ENCODE data around the gene CCDC134.

CCDC134 gene

DNA sequence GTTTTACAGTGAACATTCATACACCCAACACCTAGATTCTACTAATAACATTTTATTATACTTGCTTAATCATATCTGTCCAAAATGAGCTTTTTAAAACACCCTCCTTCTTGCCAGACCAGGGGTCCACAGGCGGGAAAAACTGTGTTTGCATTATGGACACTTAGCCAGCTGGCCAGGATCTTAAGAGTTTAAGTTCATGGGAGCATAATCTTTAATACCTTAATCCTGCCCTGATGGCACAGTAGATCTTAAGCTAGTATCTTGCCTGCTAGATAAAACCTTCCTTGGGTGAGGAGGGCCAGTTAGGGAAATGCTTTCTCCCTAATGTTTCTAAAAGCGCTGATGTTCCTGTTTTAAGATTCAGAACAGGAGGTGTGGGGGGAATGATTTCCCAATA lies 13.1 kb upstream of the CCDC134 start:
- no peak for TF ChIP-seq ZFX (IDR thresholded peaks at IDR 0.05; ENCODE audit: borderline replicate concordance)
- TF ChIP-seq, protein P1, sequence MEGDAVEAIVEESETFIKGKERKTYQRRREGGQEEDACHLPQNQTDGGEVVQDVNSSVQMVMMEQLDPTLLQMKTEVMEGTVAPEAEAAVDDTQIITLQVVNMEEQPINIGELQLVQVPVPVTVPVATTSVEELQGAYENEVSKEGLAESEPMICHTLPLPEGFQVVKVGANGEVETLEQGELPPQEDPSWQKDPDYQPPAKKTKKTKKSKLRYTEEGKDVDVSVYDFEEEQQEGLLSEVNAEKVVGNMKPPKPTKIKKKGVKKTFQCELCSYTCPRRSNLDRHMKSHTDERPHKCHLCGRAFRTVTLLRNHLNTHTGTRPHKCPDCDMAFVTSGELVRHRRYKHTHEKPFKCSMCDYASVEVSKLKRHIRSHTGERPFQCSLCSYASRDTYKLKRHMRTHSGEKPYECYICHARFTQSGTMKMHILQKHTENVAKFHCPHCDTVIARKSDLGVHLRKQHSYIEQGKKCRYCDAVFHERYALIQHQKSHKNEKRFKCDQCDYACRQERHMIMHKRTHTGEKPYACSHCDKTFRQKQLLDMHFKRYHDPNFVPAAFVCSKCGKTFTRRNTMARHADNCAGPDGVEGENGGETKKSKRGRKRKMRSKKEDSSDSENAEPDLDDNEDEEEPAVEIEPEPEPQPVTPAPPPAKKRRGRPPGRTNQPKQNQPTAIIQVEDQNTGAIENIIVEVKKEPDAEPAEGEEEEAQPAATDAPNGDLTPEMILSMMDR (IDR thresholded peaks at IDR 0.05), result no peak
- H3K27ac ChIP-seq, result no peak overlapping the region

DNA sequence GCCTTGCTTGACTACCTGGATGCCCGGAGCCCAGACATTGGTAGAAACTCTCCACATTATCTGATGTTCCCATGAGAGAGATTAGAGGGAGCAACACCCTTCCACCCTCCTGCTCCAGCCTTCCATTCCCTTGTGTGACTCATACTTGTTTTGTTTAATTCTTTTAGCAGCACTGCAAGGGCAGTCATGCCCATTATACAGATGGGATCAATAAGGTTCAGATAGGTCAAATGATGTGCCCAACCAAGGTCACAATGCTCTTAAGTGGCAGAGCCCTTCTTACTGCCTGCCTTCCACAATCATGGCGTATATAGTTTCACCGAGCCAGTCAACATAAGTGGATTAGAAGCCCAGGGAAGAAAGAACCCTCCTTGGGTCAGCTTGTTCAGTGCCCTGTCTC lies 6.6 kb upstream of the CCDC134 start:
- no peak overlapping the region for H3K27ac ChIP-seq
- no peak for TF ChIP-seq ZFX (IDR thresholded peaks at IDR 0.05; ENCODE audit: borderline replicate concordance)
- TF ChIP-seq, protein P1 (IDR thresholded peaks at IDR 0.05), result no peak

GRCh38 chr22:41798736-41799135 lies 1.7 kb upstream of the CCDC134 start:
- TF ChIP-seq, protein P1 (IDR thresholded peaks at IDR 0.05), result no peak
- TF ChIP-seq ZFX (IDR thresholded peaks at IDR 0.05; ENCODE audit: borderline replicate concordance), result no peak
- H3K27ac ChIP-seq, result no peak overlapping the region

- H3K27ac ChIP-seq, result peak overlapping the region; percentile 85
- no peak for TF ChIP-seq ZFX (IDR thresholded peaks at IDR 0.05; ENCODE audit: borderline replicate concordance)
- TF ChIP-seq, protein P1 (IDR thresholded peaks at IDR 0.05), result no peak
Observed at GRCh38 chr22:41799486-41800347, 762 bp upstream of the CCDC134 start.

DNA sequence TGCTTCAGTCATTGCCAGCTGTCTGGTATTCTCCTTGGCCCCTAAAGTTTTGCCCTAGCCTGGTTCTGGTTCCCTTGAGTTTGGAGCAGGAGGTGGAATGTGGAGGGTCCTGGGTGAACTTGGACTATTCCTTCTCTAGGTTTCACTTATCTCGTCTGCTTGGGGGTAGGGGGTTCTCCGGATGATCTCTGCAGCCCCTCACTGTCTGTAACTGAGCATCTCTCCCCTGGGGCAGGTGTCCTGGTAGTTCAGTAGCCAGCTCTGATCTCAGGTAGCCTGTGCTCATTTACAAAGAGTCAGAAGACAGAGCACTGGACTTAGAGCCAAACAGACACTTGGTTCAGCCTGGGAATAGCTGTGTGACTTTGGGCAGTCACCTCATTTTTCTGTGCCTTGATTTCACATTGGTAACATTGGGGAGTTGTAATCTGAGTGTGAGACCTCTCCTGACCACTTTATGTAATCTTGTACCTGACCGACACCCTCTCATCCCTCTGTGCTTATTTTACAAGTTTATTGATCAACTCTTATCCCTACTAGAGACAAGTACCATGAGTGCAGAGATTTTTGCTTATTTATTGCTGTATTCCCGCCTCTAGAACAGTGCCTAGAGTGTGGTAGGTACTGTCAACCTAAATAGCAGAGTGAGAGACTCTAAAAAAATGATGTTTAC lies 804 bp downstream of the CCDC134 start:
- peak overlapping the region; percentile 85 for H3K27ac ChIP-seq
- TF ChIP-seq ZFX (IDR thresholded peaks at IDR 0.05; ENCODE audit: borderline replicate concordance), result no peak

DNA sequence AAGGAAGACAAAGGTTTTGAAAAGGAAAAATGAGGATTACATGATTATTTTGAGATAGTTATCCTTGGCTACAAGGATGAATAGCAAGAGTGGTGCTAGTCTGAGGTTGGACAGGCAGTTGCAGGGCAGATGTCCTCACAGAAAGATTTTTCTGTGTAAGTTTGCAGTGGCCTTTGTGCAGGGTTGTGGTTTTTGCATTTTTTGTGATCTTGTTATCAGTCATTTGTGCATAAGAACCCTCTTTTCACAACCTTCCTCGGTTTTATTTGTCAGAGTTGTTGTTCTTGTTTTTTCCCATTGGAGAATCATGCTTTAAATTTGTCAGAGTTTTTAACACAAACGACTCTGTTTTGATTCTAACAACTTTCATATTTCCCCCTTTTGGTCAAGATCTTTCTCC lies 1.4 kb downstream of the CCDC134 start:
- no peak overlapping the region for H3K27ac ChIP-seq
- TF ChIP-seq, protein P1 (IDR thresholded peaks at IDR 0.05), result no peak
- no peak for TF ChIP-seq ZFX (IDR thresholded peaks at IDR 0.05; ENCODE audit: borderline replicate concordance)

- TF ChIP-seq ZFX (IDR thresholded peaks at IDR 0.05; ENCODE audit: borderline replicate concordance), result no peak
- TF ChIP-seq, protein P1 (IDR thresholded peaks at IDR 0.05), result no peak
- no peak overlapping the region for H3K27ac ChIP-seq
Observed at GRCh38 chr22:41805639-41806038, 5.2 kb downstream of the CCDC134 start.

All from 22Rv1 (cell line).